ENCODE results near the gene PMF1. TPM values are rescaled to one million over a fixed set of nuclear protein-coding genes. Genes with fewer than 3 reads are reported as not detected.

Gene PMF1
- total RNA-seq, 1 experiment from 2014 or later = 59.0 TPM

DNA sequence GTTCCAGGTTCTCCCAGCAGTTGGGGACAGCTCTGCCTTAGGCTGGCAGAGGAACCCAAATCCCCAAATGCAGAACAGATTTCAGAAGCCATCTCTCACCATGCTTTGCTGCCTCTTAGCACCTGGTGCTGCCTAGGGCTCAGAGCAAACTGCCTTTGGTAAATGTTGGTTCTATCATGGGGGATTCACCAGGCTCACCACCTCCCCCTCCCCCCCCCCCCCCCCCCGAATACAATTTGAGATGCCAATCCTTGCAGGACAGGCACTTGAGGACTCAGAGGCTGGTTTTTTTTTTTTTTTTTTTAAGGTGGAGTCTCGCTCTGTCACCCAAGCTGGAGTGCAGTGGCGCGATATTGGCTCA, 35.5 kb downstream of the PMF1 start:
- CTCF ChIA-PET = interaction anchor here (0.7 to 0.9 kb wide), 3 partner anchors 18 to 1701 kb away, joined by 3 to 9 read pairs (median 5); no protein-coding TSS in a partner anchor
- H3K27ac Mint-ChIP-seq (ENCODE audit: unreplicated experiment) = no peak overlapping the region
- H3K36me3 Mint-ChIP-seq (ENCODE audit: insufficient read depth, unreplicated experiment) = peaks cover 48% of the 10 kb centered on the region
- DNase-seq = no peak
- no TSS peak for BruUV-seq (replicated peaks)
- peaks cover 23% of the 10 kb centered on the region for H3K27me3 Mint-ChIP-seq (ENCODE audit: unreplicated experiment)
- no peaks in the 10 kb centered on the region for H3K9me3 Mint-ChIP-seq (ENCODE audit: low read depth, unreplicated experiment)
- TF ChIP-seq, protein P1, sequence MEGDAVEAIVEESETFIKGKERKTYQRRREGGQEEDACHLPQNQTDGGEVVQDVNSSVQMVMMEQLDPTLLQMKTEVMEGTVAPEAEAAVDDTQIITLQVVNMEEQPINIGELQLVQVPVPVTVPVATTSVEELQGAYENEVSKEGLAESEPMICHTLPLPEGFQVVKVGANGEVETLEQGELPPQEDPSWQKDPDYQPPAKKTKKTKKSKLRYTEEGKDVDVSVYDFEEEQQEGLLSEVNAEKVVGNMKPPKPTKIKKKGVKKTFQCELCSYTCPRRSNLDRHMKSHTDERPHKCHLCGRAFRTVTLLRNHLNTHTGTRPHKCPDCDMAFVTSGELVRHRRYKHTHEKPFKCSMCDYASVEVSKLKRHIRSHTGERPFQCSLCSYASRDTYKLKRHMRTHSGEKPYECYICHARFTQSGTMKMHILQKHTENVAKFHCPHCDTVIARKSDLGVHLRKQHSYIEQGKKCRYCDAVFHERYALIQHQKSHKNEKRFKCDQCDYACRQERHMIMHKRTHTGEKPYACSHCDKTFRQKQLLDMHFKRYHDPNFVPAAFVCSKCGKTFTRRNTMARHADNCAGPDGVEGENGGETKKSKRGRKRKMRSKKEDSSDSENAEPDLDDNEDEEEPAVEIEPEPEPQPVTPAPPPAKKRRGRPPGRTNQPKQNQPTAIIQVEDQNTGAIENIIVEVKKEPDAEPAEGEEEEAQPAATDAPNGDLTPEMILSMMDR (IDR thresholded peaks at IDR 0.05; ENCODE audit: unreplicated experiment) = no peak
- intact Hi-C loops (cut with micrococcal nuclease; ENCODE audit: unreplicated experiment) = no loop called here
- no peaks in the 10 kb centered on the region for H3K4me1 Mint-ChIP-seq (ENCODE audit: low read depth, unreplicated experiment)
- no peak overlapping the region for H3K4me3 Mint-ChIP-seq (ENCODE audit: low read depth, unreplicated experiment)

DNA sequence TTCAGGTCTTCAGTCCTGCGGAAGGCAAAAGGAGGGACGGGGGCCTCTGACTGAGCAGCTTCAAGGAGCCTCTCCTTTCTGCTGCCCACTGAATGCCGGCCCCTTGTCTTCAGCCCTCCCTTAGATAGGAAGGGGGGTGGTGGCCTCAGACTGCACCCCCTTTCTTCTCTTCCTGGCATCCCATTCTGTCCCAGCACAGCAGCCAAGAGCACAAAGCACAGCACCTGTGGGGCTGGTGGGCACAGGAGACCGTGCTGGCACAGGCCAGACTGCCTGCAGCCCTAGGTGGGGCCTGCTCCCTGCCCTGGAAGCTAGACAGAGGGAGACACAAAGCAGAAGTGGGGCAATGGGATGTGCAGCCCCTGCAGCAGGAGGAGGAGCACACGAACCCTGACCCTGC, 36.8 kb downstream of the PMF1 start:
- intact Hi-C loops (cut with micrococcal nuclease; ENCODE audit: unreplicated experiment) = no loop called here
- H3K4me1 Mint-ChIP-seq (ENCODE audit: low read depth, unreplicated experiment) = no peaks in the 10 kb centered on the region
- no peak overlapping the region for H3K27ac Mint-ChIP-seq (ENCODE audit: unreplicated experiment)
- CTCF ChIA-PET = no interaction called here
- H3K9me3 Mint-ChIP-seq (ENCODE audit: low read depth, unreplicated experiment) = no peaks in the 10 kb centered on the region
- peaks cover 22% of the 10 kb centered on the region for H3K27me3 Mint-ChIP-seq (ENCODE audit: unreplicated experiment)
- BruUV-seq (replicated peaks) = no TSS peak
- no peak for DNase-seq
- H3K36me3 Mint-ChIP-seq (ENCODE audit: insufficient read depth, unreplicated experiment) = peaks cover 41% of the 10 kb centered on the region
- TF ChIP-seq, protein P1 (IDR thresholded peaks at IDR 0.05; ENCODE audit: unreplicated experiment) = no peak
- no peak overlapping the region for H3K4me3 Mint-ChIP-seq (ENCODE audit: low read depth, unreplicated experiment)

DNA sequence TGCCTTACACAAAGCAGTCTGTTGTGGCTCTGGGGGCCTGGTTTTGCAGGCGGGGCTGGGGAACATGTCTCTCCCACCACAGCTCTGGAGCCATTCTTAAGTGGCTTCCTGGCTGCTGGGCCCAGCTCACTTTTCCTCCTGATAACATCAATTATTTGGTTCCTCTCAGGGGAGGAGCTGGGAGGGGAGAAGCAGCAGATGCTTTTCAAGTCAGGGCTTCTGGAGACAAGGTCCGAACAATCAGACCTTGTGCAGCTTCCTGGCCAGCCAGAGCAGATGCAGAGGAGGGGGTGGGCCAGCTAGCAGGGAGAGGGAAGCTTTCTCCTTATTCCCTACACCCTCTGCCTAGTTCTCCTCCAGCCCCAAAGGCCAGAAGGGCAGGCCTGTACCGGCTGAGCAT, 38.7 kb downstream of the PMF1 start:
- no TSS peak for BruUV-seq (replicated peaks)
- Mint-ChIP-seq H3K4me1 (ENCODE audit: low read depth, unreplicated experiment) (no peaks in the 10 kb centered on the region), H3K27me3 (ENCODE audit: unreplicated experiment) (peaks cover 2% of the 10 kb centered on the region), H3K36me3 (ENCODE audit: insufficient read depth, unreplicated experiment) (peaks cover 39% of the 10 kb centered on the region), H3K27ac (ENCODE audit: unreplicated experiment) (no peak overlapping the region), H3K4me3 (ENCODE audit: low read depth, unreplicated experiment) (no peak overlapping the region), H3K9me3 (ENCODE audit: low read depth, unreplicated experiment) (no peaks in the 10 kb centered on the region)
- CTCF ChIA-PET = interaction anchor here (0.6 kb wide), 1 partner anchor 855 kb away, joined by 4 read pairs; no protein-coding TSS in a partner anchor
- TF ChIP-seq, protein P1 (IDR thresholded peaks at IDR 0.05; ENCODE audit: unreplicated experiment) = no peak
- intact Hi-C loops (cut with micrococcal nuclease; ENCODE audit: unreplicated experiment) = no loop called here
- DNase-seq = no peak

DNA sequence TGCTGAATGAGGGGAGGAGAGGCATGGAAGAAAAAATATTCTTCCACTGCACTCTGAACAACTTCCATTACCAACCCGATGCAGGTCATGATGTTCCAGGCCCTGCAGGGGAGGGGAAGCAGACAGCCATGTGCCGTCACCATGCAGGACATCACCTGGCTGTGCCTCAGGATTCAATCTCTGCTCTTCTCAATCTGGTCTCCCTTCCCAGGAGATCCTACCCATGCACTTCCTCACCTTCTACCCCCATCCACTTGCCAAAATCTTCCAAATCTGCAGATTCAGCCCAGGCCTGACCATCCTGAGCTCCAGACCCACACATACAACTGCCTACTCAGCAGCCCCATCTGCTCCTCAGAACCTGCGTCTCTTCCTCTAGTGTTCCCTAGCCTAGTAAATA, 40.8 kb downstream of the PMF1 start:
- no peak for DNase-seq
- no TSS peak for BruUV-seq (replicated peaks)
- Mint-ChIP-seq H3K27ac (ENCODE audit: unreplicated experiment) (no peak overlapping the region), H3K36me3 (ENCODE audit: insufficient read depth, unreplicated experiment) (peaks cover 37% of the 10 kb centered on the region), H3K4me3 (ENCODE audit: low read depth, unreplicated experiment) (no peak overlapping the region), H3K9me3 (ENCODE audit: low read depth, unreplicated experiment) (no peaks in the 10 kb centered on the region), H3K4me1 (ENCODE audit: low read depth, unreplicated experiment) (no peaks in the 10 kb centered on the region), H3K27me3 (ENCODE audit: unreplicated experiment) (no peaks in the 10 kb centered on the region)
- CTCF ChIA-PET = no interaction called here
- intact Hi-C loops (cut with micrococcal nuclease; ENCODE audit: unreplicated experiment) = no loop called here
- TF ChIP-seq, protein P1 (IDR thresholded peaks at IDR 0.05; ENCODE audit: unreplicated experiment) = no peak

Data from Calu3 (cell line).